ENCODE data around the gene LCK.
A peak's percentile ranks its signal among the peaks of the same experiment; 100 is the strongest.

Gene LCK

DNA sequence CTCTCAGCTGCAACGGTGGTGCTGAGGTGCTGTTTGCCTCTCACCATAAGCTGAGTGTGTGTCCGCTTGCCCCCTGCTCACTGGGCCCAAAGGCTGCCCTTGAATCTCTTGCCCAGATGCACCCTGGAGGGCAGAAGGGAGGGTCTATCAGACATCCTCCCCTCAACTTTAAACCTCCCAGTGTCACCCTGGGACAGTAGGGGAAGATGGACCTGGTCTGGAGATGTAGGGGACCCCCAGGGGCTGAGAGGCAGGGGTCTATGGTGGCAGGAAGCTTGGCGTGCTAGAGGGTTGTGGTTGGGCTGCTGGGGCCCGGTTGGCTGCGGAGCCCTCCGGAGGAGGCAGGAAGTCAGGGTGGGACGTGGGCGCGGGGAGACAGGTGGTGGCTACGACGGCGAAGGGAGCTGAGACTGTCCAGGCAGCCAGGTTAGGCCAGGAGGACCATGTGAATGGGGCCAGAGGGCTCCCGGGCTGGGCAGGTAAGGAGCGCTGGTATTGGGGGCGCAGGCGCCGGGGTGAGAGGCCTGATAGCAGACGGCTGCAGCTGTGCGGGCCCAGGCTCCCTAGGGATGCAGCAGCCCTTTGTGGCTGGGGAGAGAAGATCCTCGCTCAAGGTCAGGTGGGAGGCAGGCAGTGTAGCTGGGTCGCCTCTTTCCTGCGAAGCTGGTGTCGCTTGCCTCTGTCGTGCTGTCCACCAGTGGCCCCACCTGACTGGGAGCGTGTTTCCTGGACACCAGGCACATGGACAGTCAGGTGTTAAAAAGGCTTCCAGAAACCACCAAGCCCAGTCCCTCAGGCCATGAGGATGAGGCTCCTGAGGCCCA lies at the start of gene LCK:
Gene LCK, plus strand, starts transcription at position 373 of the 824 bp plus-strand sequence. CDS start 23,065 bp downstream, outside the sequence.
- H3K36me3 ChIP-seq (replicated peaks) = no peaks in the 10 kb centered on the region
- no peaks in the 10 kb centered on the region for H3K27me3 ChIP-seq (ENCODE audit: low read depth)
- H3K9me3 ChIP-seq = no peaks in the 10 kb centered on the region
- no peak within 1 kb of the TSS for H3K4me3 ChIP-seq
- DNase-seq (ENCODE audit: low spot score in 2 of 2) = no peak
- no peaks in the 10 kb centered on the region for H3K4me1 ChIP-seq
- in situ Hi-C loops (cut with MboI; ENCODE audit: low sequenced_read_pairs) = no loop called here

DNA sequence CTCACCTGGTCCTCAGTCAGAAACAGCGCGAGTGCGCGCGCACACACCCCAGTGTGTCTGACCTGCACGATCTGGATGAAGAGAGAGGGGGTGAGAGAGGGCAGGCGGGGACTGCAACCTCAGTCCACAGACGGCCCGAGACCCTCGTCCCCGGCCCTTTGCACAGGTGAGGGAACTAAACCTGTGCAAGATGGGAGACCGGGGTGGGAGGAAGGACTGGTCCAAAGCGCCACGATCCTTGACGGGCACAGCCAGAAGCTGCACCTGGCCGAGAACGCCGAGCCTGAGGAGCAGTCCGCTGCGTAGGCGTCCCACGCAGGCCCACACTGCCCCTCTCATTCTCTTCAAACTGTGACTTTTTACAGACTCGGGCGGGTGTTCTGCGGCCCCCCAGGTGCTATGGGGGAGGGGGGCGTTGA lies 46.1 kb upstream of the LCK start:
- H3K4me1 ChIP-seq = peaks cover 11% of the 10 kb centered on the region
- no peaks in the 10 kb centered on the region for H3K9me3 ChIP-seq
- in situ Hi-C loops (cut with MboI; ENCODE audit: low sequenced_read_pairs) = no loop called here
- peaks cover 15% of the 10 kb centered on the region for H3K36me3 ChIP-seq (replicated peaks)
- peak overlapping the region; percentile 61 for H3K4me3 ChIP-seq
- DNase-seq (ENCODE audit: low spot score in 2 of 2) = no peak
- no peaks in the 10 kb centered on the region for H3K27me3 ChIP-seq (ENCODE audit: low read depth)

DNA sequence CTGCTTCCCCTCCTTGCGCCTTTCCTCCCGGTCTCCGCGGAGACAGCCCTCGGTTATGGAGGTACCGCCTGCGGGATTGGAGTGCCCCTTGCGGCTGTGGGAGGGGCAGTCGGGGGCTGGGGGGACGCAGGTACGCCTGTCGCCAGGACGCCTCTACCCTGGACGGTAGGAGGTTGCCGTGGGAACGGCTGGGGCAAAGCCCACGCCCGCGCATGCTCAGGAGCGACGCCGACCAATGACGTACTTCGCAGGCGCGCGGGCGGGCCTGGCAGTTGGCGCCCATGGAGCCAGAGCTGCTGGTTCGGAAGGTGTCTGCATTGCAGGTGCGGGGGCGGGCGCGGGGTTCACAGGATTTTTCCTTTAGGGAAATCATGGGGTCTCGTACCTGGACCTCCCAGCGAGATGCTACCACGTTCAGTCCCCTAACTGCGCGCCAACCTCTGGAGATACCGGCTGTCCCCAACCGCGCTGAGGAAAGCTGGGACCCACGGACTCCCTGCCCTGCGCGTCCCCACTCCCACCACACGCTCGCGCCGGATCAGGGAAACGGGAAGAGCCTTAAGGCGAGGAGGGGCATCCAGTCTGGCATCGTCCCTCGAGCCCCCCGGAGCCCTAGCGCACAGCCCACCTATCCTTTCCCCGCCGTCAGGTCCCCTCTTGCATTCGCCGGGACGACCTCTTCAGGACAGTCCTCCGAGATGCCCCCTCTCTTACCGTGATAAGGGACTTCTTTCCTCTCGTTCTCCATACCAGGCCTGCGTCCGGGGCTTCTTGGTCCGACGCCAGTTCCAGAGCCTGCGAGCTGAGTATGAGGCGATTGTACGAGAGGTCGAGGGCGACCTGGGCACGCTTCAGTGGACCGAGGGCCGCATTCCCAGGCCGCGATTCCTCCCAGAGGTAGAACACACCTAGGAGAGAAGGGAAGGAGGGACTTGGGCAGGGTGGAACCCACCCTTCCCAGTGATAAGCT lies 45.4 kb upstream of the LCK start, which contains the start of gene IQCC:
Gene IQCC, plus strand, starts transcription at position 271 of the 970 bp plus-strand sequence. Its CDS starts 11 bp downstream, at position 282.
- H3K36me3 ChIP-seq (replicated peaks) = peaks cover 15% of the 10 kb centered on the region
- H3K4me3 ChIP-seq = peak within 1 kb of the TSS; percentile 61
- DNase-seq (ENCODE audit: low spot score in 2 of 2) = peak; percentile 73 to 92
- no peaks in the 10 kb centered on the region for H3K27me3 ChIP-seq (ENCODE audit: low read depth)
- peaks cover 7% of the 10 kb centered on the region for H3K4me1 ChIP-seq
- in situ Hi-C loops (cut with MboI; ENCODE audit: low sequenced_read_pairs) = no loop called here
- no peaks in the 10 kb centered on the region for H3K9me3 ChIP-seq

DNA sequence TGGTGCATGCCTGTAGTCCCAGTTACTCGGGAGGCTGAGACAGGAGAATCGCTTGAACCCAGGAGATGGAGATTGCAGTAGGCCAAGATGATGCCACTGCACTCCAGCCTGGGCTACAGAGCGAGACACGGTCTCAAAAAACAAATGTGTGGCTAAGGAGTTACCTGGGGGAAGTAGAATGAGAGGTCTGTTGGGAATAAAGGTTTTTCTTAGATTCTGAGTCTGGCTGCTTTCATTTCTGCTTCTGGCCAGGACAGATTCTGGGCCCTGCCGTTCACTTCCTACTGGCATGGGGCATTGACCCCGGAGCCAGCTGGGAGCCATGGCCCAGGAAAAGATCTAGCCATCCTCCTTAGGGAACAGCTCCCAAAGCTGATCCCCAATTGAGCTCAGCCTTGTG lies 42.6 kb upstream of the LCK start:
- Histone ChIP-seq H3K4me3 (no peak overlapping the region), H3K27me3 (ENCODE audit: low read depth) (no peaks in the 10 kb centered on the region), H3K4me1 (no peaks in the 10 kb centered on the region; the same call in 1 of the 2 replicates), H3K9me3 (no peaks in the 10 kb centered on the region), H3K36me3 (replicated peaks) (peaks cover 15% of the 10 kb centered on the region)
- in situ Hi-C loops (cut with MboI; ENCODE audit: low sequenced_read_pairs) = no loop called here
- DNase-seq (ENCODE audit: low spot score in 2 of 2) = no peak

DNA sequence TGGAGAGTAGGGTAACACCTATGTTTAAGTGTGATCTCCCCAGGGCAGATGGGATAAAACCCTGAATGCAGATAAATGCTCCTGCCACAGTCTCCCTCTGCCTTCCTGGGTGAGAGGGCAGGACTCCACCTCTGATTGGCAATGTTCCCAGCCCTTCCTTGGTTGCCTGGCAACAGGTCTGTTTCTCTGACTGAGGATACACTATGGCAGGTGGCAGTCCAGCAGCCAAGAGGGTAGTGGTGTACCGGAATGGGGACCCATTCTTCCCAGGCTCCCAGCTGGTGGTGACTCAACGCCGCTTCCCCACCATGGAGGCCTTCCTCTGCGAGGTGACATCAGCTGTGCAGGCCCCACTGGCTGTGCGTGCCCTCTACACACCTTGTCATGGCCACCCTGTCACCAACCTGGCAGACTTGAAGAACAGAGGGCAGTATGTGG lies 42.2 kb upstream of the LCK start, which contains the start of gene DCDC2B:
Gene DCDC2B, plus strand, starts transcription at position 199 of the 438 bp plus-strand sequence. Its CDS starts 5 bp downstream, at position 204.
- Histone ChIP-seq H3K4me1 (no peaks in the 10 kb centered on the region; the same call in 1 of the 2 replicates), H3K9me3 (no peaks in the 10 kb centered on the region), H3K27me3 (ENCODE audit: low read depth) (no peaks in the 10 kb centered on the region), H3K4me3 (no peak within 1 kb of the TSS), H3K36me3 (replicated peaks) (peaks cover 15% of the 10 kb centered on the region)
- in situ Hi-C loops (cut with MboI; ENCODE audit: low sequenced_read_pairs) = no loop called here
- DNase-seq (ENCODE audit: low spot score in 2 of 2) = peak in 1 of 2 experiments; percentile 73

DNA sequence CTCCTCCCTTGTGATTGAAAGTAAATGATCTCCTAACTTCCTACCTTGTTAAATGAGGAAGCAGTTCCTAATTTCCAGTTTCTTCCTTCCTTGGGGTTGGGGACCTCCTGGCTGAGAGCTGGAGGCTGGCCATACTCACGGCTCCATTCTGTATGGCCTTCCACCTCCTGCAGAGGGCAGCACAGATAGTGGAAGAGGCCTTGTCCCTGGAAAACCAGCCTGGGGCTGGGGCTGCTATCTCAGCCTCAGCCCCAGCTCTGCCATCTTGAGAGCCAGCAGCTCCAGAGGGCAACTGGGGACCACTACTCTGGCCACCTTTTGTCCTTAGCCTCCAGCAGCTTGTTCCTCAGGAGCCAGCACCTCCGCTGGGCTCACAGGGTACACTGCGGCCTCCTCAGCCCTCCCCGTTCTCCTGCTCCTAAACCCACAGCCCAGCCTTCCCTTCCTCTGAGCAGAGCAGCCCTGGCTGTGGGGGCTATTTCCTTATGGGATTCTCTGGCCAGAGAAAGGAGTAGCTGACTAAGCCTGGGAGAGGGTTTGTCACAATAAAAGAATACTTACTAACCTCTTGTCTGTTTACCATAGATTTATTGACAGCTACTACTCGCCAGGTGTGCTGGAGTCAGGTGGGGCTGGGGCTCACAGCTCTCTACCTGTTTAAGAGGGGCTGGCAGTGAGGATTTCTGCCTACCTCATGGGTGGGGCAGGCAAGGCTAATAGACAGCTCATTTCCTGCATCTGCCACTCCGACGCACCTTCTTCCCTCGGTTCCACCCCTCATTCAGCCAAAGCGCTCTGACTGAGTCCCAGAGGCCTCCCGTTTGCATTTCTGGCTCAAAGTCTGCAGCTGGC lies 35.2 kb upstream of the LCK start:
- Histone ChIP-seq H3K27me3 (ENCODE audit: low read depth) (no peaks in the 10 kb centered on the region), H3K9me3 (no peaks in the 10 kb centered on the region), H3K4me3 (no peak overlapping the region), H3K36me3 (replicated peaks) (peaks cover 25% of the 10 kb centered on the region), H3K4me1 (no peaks in the 10 kb centered on the region)
- DNase-seq (ENCODE audit: low spot score in 2 of 2) = peak; percentile 44 to 75
- in situ Hi-C loops (cut with MboI; ENCODE audit: low sequenced_read_pairs) = no loop called here

DNA sequence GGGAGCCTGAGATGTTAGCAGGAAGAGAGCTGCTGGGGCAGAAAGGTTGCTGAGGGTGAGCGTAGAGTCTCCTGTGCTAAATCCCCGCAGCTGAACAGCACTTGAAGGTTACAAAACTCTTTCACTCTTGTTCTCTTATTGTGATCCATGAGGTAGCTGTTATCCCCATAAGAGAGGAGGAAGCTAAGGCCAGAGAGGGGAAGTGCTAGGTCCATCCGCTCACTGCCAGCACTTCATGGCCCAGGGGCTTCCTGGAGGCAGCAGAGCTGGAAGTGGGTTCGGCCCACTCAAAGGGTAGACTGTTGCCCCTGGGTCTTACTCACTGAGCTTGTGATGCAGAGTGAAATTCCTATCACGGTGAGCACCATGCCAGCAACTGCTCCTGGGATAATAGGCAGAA lies 34.5 kb upstream of the LCK start:
- H3K4me1 ChIP-seq = peaks cover 3% of the 10 kb centered on the region; the same call in 1 of the 2 replicates
- H3K27me3 ChIP-seq (ENCODE audit: low read depth) = no peaks in the 10 kb centered on the region
- peaks cover 25% of the 10 kb centered on the region for H3K36me3 ChIP-seq (replicated peaks)
- DNase-seq (ENCODE audit: low spot score in 2 of 2) = no peak
- no peak overlapping the region for H3K4me3 ChIP-seq
- in situ Hi-C loops (cut with MboI; ENCODE audit: low sequenced_read_pairs) = no loop called here
- H3K9me3 ChIP-seq = no peaks in the 10 kb centered on the region

DNA sequence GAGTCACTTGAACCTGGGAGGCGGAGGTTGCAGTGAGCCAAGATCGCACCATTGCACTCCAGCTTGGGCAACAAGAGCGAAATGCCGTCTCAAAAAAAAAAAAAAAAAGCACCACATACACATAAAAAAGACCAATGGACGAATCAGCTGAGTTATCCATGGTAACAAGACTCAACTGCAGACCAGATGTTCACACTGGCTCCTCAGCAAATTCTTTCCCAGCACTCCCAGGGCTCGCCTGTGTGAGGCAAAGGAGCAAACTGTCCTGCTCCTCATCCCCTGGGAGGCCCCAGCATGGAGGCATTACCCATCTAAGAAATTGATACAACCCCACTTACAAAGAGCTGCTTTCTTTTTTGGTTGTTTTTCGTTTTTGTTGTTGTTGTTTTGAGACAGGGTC lies 32.0 kb upstream of the LCK start:
- peaks cover 3% of the 10 kb centered on the region for H3K4me1 ChIP-seq
- H3K4me3 ChIP-seq = no peak overlapping the region
- H3K36me3 ChIP-seq (replicated peaks) = peaks cover 32% of the 10 kb centered on the region
- H3K9me3 ChIP-seq = no peaks in the 10 kb centered on the region
- DNase-seq (ENCODE audit: low spot score in 2 of 2) = no peak
- no peaks in the 10 kb centered on the region for H3K27me3 ChIP-seq (ENCODE audit: low read depth)
- in situ Hi-C loops (cut with MboI; ENCODE audit: low sequenced_read_pairs) = no loop called here

DNA sequence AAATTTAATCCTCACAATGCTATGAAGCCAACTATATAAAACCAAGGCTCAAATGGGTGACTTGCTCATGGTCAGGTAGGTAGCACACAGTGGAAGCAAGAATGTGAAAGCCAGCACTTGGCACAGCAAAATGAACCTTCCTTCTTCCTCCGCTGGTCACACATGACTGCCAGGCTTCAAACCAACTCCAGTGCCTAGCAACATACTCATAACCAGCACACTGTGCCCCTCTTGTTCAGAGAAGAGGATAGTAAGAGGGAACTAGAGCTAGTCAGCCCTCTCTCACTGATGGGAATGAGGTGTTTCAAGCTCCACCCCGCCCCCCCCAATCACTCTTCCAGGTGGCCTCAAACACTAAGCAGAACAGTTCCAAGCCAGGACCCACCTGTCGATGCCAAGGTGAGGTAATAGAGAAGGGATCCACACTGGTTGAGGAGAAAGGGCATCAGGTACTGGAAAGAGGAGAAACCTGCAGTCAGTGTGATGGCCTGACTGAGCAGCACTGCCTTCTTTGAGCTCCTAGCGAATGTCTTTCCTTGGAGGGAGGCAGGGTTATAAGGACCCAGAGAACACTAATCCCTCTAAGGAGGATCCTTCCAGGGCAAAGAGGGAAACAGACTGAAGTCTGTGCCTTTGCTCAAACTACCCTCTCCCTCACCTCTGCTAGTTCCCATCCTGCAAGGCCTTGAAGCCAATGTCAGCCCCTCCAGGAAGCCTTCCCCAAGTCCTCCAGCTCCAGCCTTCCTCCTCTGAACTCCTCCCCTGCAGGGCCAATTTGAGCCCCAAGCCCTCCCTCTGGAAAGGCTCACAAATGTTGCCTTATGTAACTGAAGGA lies 30.1 kb upstream of the LCK start:
- in situ Hi-C loops (cut with MboI; ENCODE audit: low sequenced_read_pairs) = no loop called here
- Histone ChIP-seq H3K4me1 (peaks cover 3% of the 10 kb centered on the region), H3K9me3 (no peaks in the 10 kb centered on the region), H3K36me3 (replicated peaks) (peaks cover 38% of the 10 kb centered on the region), H3K4me3 (peak overlapping the region; percentile 97), H3K27me3 (ENCODE audit: low read depth) (no peaks in the 10 kb centered on the region)
- no peak for DNase-seq (ENCODE audit: low spot score in 2 of 2)

DNA sequence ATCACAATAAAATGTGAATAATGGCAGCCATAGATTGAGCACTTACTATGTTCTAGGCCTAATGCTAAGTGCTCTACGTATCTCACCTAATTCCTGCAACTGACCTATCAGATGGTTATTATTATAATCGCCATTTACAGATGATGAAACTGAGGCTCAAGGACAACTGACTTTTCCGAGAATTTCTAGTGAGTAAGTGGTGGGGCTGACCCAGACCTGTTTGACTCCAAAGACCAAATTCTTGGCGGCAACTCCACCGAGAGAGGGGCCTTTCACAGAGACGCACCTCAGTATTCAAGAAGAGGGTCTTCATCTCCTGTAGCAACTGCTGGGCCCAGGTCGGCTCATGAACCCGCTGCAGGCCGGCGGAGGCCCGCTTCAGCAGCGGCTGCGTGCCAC lies 29.5 kb upstream of the LCK start:
- peaks cover 3% of the 10 kb centered on the region for H3K4me1 ChIP-seq
- DNase-seq (ENCODE audit: low spot score in 2 of 2) = no peak
- in situ Hi-C loops (cut with MboI; ENCODE audit: low sequenced_read_pairs) = no loop called here
- peak overlapping the region; percentile 97 for H3K4me3 ChIP-seq
- H3K36me3 ChIP-seq (replicated peaks) = peaks cover 39% of the 10 kb centered on the region
- H3K27me3 ChIP-seq (ENCODE audit: low read depth) = no peaks in the 10 kb centered on the region
- H3K9me3 ChIP-seq = no peaks in the 10 kb centered on the region

DNA sequence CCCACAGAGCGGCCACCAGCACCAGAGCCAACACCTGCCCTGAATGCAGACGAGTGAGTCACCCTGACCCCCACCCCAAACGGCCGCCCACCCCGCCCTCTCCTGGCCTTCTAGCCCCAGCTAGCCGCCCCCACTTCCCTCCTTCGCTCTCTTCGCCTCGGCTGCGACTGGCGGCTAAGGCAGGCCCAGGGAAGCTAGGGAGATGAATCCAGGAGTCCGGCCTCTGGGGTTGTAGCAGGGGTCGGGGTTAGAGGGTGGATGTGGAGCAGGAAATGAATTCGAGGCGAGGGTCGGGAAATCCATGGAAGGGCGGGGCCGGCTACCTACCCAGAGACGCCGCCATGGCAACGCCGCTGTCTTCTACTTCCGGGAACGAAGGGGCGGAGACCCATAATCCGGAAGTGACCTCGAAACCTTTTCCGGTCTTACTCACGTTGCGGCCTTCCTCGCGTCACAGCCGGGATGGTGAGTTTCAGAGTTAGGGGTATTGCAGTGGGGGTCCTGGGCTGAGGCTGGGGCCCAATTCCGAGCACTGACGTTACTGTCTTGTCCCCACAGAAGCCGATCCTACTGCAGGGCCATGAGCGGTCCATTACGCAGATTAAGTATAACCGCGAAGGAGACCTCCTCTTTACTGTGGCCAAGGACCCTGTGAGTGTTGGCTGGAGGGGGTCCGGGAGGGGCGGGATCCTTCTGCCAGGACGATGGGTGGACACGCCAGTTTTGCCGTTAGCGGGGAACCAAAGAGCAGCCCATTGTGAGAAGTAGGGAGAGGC lies 28.9 kb upstream of the LCK start, which contains the start of the genes EIF3I and TMEM234:
Gene EIF3I, plus strand, starts transcription at position 428 of the 776 bp plus-strand sequence. Its CDS starts 35 bp downstream, at position 463.
Gene TMEM234, minus strand, starts transcription at position 374 of the 776 bp plus-strand sequence. Its CDS starts 31 bp downstream, at position 343.
- Histone ChIP-seq H3K4me1 (peaks cover 3% of the 10 kb centered on the region), H3K36me3 (replicated peaks) (peaks cover 33% of the 10 kb centered on the region), H3K9me3 (no peaks in the 10 kb centered on the region), H3K27me3 (ENCODE audit: low read depth) (no peaks in the 10 kb centered on the region), H3K4me3 (peak within 1 kb of the TSS; percentile 97)
- DNase-seq (ENCODE audit: low spot score in 2 of 2) = peak; percentile 88 to 94
- in situ Hi-C loops (cut with MboI; ENCODE audit: low sequenced_read_pairs) = no loop called here

Measured in HAP-1 (cell line).